Loucy (cell line): Measurements from ENCODE around the gene SPRYD3.

Source experiments
- EZH2phosphoT487 ChIP-seq: fragments of 200-600 bp; IDR thresholded peaks from 2 replicates; pipeline ENCODE4 v1.6.1; 2018; ENCODE audit warnings: antibody characterized with exemption, mild to moderate bottlenecking, moderate library complexity, borderline replicate concordance
- TF ChIP-seq, protein P1 (sequence below): fragments of 200-600 bp; sonication (generic); conservative IDR thresholded peaks from 2 replicates; pipeline ENCODE4 v1.5.1; 2014; ENCODE audit warnings: mild to moderate bottlenecking, antibody characterized with exemption, low read length

DNA sequence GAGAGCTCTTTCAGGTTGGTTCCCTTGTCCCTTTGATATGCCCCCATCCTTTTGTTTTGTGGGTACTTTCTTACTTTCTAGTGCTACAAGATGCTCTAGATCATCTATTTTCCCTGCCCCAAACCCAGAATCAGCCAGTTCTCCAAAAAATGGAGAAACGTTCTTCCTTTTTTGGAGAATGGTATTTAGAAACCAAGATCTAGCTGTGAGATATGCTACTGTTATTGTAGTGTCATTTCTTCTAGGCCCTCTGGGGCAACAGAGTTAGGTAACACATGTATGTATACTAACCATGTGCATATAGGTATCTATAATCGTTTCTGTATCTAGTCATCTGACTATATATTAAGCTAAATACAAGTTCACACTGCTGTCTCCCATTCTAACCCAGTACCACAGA is 11.4 kb upstream of the SPRYD3 start:
- TF ChIP-seq, protein P1, sequence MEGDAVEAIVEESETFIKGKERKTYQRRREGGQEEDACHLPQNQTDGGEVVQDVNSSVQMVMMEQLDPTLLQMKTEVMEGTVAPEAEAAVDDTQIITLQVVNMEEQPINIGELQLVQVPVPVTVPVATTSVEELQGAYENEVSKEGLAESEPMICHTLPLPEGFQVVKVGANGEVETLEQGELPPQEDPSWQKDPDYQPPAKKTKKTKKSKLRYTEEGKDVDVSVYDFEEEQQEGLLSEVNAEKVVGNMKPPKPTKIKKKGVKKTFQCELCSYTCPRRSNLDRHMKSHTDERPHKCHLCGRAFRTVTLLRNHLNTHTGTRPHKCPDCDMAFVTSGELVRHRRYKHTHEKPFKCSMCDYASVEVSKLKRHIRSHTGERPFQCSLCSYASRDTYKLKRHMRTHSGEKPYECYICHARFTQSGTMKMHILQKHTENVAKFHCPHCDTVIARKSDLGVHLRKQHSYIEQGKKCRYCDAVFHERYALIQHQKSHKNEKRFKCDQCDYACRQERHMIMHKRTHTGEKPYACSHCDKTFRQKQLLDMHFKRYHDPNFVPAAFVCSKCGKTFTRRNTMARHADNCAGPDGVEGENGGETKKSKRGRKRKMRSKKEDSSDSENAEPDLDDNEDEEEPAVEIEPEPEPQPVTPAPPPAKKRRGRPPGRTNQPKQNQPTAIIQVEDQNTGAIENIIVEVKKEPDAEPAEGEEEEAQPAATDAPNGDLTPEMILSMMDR, result no peak
- no peak for TF ChIP-seq EZH2phosphoT487
